Rectal smooth muscle tissue (tissue), 1 donor: ENCODE results near the gene HAGH.
"Not testable (repeated sequence)": the region's sequence is repeated elsewhere in the genome, so short reads cannot be mapped to it uniquely, and the experiment has no call there.

ENCODE experiments used
- H3K27ac ChIP-seq: one replicate; pipeline ENCODE4 v1.7.0; 2013; ENCODE audit warnings: low read depth, low read length, inconsistent platforms
- H3K27me3 ChIP-seq: one replicate; pipeline ENCODE4 v1.7.0; 2013; ENCODE audit warnings: low read length; ENCODE audit not compliant: control insufficient read depth, insufficient read depth
- H3K36me3 ChIP-seq: one replicate; pipeline ENCODE4 v1.7.0; 2013; ENCODE audit warnings: low read length; ENCODE audit not compliant: control insufficient read depth, insufficient read depth
- H3K4me1 ChIP-seq: one replicate; pipeline ENCODE4 v1.7.0; 2013; ENCODE audit warnings: low read length; ENCODE audit not compliant: control insufficient read depth, insufficient read depth
- H3K4me3 ChIP-seq: one replicate; pipeline ENCODE4 v1.7.0; 2013; ENCODE audit warnings: low read length
- H3K9ac ChIP-seq: one replicate; pipeline ENCODE4 v1.7.0; 2013; ENCODE audit warnings: low read length

HAGH gene

GRCh38 chr16:1826691-1827573 lies at the start of gene HAGH, which contains the start of gene FAHD1:
HAGH (minus strand) TSS chr16:1826825; CDS start chr16:1826787, 38 bp downstream.
FAHD1 (plus strand) TSS chr16:1827206; CDS start chr16:1827239, 33 bp downstream.
- Histone ChIP-seq H3K9ac (peak within 1 kb of the TSS; percentile 91), H3K4me3 (peak within 1 kb of the TSS; percentile 100), H3K27me3 (no peaks in the 10 kb centered on the region), H3K4me1 (peaks cover 16% of the 10 kb centered on the region), H3K36me3 (peaks cover 6% of the 10 kb centered on the region), H3K27ac (peak within 1 kb of the TSS; percentile 80)

- H3K4me3 ChIP-seq, H3K4me1 ChIP-seq, H3K9ac ChIP-seq, H3K27ac ChIP-seq, H3K36me3 ChIP-seq, H3K27me3 ChIP-seq: not testable (repeated sequence)
Measured at GRCh38 chr16:1876066-1876465, 49.4 kb upstream of the HAGH start.

- no peaks in the 10 kb centered on the region for H3K36me3 ChIP-seq
- H3K4me3 ChIP-seq, result no peak overlapping the region
- no peak overlapping the region for H3K9ac ChIP-seq
- no peaks in the 10 kb centered on the region for H3K4me1 ChIP-seq
- H3K27me3 ChIP-seq, result peaks cover 3% of the 10 kb centered on the region
- no peak overlapping the region for H3K27ac ChIP-seq
Measured at GRCh38 chr16:1874854-1875253, 48.2 kb upstream of the HAGH start.

- H3K27ac ChIP-seq, result no peak within 1 kb of the TSS
- H3K4me1 ChIP-seq, result no peaks in the 10 kb centered on the region
- no peaks in the 10 kb centered on the region for H3K36me3 ChIP-seq
- H3K27me3 ChIP-seq, result peaks cover 3% of the 10 kb centered on the region
- H3K4me3 ChIP-seq, result no peak within 1 kb of the TSS
- no peak within 1 kb of the TSS for H3K9ac ChIP-seq
Measured at GRCh38 chr16:1871974-1872635, 45.5 kb upstream of the HAGH start, which contains the start of gene MEIOB. MEIOB (minus strand) TSS chr16:1872164; CDS start chr16:1868175, 3,989 bp downstream.

GRCh38 chr16:1870365-1871082 lies 43.9 kb upstream of the HAGH start:
- Histone ChIP-seq H3K4me3 (no peak overlapping the region), H3K27ac (no peak overlapping the region), H3K27me3 (peaks cover 3% of the 10 kb centered on the region), H3K36me3 (no peaks in the 10 kb centered on the region), H3K4me1 (no peaks in the 10 kb centered on the region), H3K9ac (no peak overlapping the region)

- H3K36me3 ChIP-seq, result no peaks in the 10 kb centered on the region
- H3K27ac ChIP-seq, result no peak overlapping the region
- H3K4me1 ChIP-seq, result no peaks in the 10 kb centered on the region
- H3K9ac ChIP-seq, result no peak overlapping the region
- H3K27me3 ChIP-seq, result peaks cover 3% of the 10 kb centered on the region
- no peak overlapping the region for H3K4me3 ChIP-seq
Measured at GRCh38 chr16:1865902-1866690, 39.5 kb upstream of the HAGH start.

- no peak overlapping the region for H3K9ac ChIP-seq
Measured at GRCh38 chr16:1863681-1864460, 37.2 kb upstream of the HAGH start.

GRCh38 chr16:1862394-1862793 lies 35.8 kb upstream of the HAGH start:
- Histone ChIP-seq H3K4me3 (no peak overlapping the region), H3K9ac (no peak overlapping the region), H3K4me1 (no peaks in the 10 kb centered on the region), H3K27ac (no peak overlapping the region), H3K27me3 (peaks cover 7% of the 10 kb centered on the region), H3K36me3 (no peaks in the 10 kb centered on the region)

More at GRCh38 chr16:1863681-1864460, 37.2 kb upstream of the HAGH start:
- no peaks in the 10 kb centered on the region for H3K4me1 ChIP-seq
- H3K27ac ChIP-seq, result no peak overlapping the region
- no peaks in the 10 kb centered on the region for H3K36me3 ChIP-seq
- H3K27me3 ChIP-seq, result peaks cover 3% of the 10 kb centered on the region
- no peak overlapping the region for H3K4me3 ChIP-seq

- no peak overlapping the region for H3K9ac ChIP-seq
- H3K27me3 ChIP-seq, result peaks cover 7% of the 10 kb centered on the region
Measured at GRCh38 chr16:1861730-1862129, 35.1 kb upstream of the HAGH start.

GRCh38 chr16:1859650-1860049 lies 33.0 kb upstream of the HAGH start:
- H3K4me1 ChIP-seq, result no peaks in the 10 kb centered on the region
- H3K27me3 ChIP-seq, result peaks cover 7% of the 10 kb centered on the region

More at GRCh38 chr16:1861730-1862129, 35.1 kb upstream of the HAGH start:
- H3K4me3 ChIP-seq, result no peak overlapping the region
- no peaks in the 10 kb centered on the region for H3K4me1 ChIP-seq
- no peak overlapping the region for H3K27ac ChIP-seq
- no peaks in the 10 kb centered on the region for H3K36me3 ChIP-seq

GRCh38 chr16:1858189-1858865 lies 31.7 kb upstream of the HAGH start:
- no peak overlapping the region for H3K27ac ChIP-seq
- H3K4me1 ChIP-seq, result no peaks in the 10 kb centered on the region
- peaks cover 7% of the 10 kb centered on the region for H3K27me3 ChIP-seq
- no peak overlapping the region for H3K9ac ChIP-seq
- no peaks in the 10 kb centered on the region for H3K36me3 ChIP-seq
- no peak overlapping the region for H3K4me3 ChIP-seq

More at GRCh38 chr16:1859650-1860049, 33.0 kb upstream of the HAGH start:
- no peak overlapping the region for H3K9ac ChIP-seq
- no peak overlapping the region for H3K4me3 ChIP-seq
- H3K27ac ChIP-seq, result no peak overlapping the region
- H3K36me3 ChIP-seq, result no peaks in the 10 kb centered on the region
